Measurements from ENCODE around the gene TTC22.

Gene TTC22

GRCh38 chr1:54849219-54850068, 48.3 kb upstream of the TTC22 start:
- Histone ChIP-seq H4K20me1 (ENCODE audit: insufficient read depth) (no peaks in the 10 kb centered on the region), H2AFZ (ENCODE audit: low read depth) (no peak overlapping the region), H3K4me2 (no peak overlapping the region), H3K4me3 (IDR thresholded peaks at IDR 0.05; ENCODE audit: insufficient read depth, low read depth, low read length) (no peak overlapping the region), H3K27me3 (ENCODE audit: insufficient read depth, low read depth) (no peaks in the 10 kb centered on the region), H3K36me3 (ENCODE audit: insufficient read depth) (no peaks in the 10 kb centered on the region), H3K4me1 (ENCODE audit: low read depth, poor library complexity, severe bottlenecking) (no peaks in the 10 kb centered on the region), H3K27ac (no peak overlapping the region), H3K9ac (no peak overlapping the region), H3K79me2 (ENCODE audit: insufficient read depth, low read depth) (no peaks in the 10 kb centered on the region)
- no peak for TF ChIP-seq CTCF (conservative IDR thresholded peaks at IDR 0.05; ENCODE audit: low read depth, low read length)

GRCh38 chr1:54848134-54848948, 47.2 kb upstream of the TTC22 start:
- Histone ChIP-seq H3K36me3 (ENCODE audit: insufficient read depth) (no peaks in the 10 kb centered on the region), H3K27me3 (ENCODE audit: insufficient read depth, low read depth) (no peaks in the 10 kb centered on the region), H3K4me1 (ENCODE audit: low read depth, poor library complexity, severe bottlenecking) (no peaks in the 10 kb centered on the region), H2AFZ (ENCODE audit: low read depth) (no peak overlapping the region), H4K20me1 (ENCODE audit: insufficient read depth) (no peaks in the 10 kb centered on the region), H3K79me2 (ENCODE audit: insufficient read depth, low read depth) (no peaks in the 10 kb centered on the region), H3K9ac (no peak overlapping the region), H3K4me3 (IDR thresholded peaks at IDR 0.05; ENCODE audit: insufficient read depth, low read depth, low read length) (no peak overlapping the region), H3K4me2 (no peak overlapping the region), H3K27ac (no peak overlapping the region)
- TF ChIP-seq CTCF (conservative IDR thresholded peaks at IDR 0.05; ENCODE audit: low read depth, low read length): no peak

DNA sequence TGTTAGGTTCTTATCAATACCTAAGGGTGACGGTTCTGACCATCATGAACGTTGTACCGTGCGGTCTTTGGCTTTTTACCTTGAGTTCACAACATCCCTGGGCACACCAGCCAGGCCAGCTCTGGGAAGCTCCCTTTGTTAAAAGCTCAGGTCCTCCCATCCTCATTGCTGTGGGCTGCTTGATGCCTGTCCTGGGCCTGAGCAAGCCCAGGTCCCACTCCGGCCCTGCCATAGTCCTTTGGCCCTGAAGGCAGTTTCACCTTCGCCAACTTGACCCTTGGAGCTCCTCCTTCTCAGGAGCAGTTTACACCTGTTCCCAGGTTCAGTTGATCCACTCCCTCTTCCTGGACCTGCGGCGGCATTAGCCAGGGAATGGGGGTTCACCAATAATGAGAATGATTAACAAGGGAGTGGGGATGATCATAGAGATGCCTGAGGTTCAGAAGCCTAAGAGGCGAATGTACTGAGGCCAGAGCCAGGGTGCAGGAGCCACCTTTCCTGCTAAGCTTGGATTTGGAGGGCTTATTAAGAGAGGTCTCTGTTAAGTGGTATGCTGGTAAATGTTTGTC, 45.7 kb upstream of the TTC22 start:
- Histone ChIP-seq H3K27me3 (ENCODE audit: insufficient read depth, low read depth) (no peaks in the 10 kb centered on the region), H2AFZ (ENCODE audit: low read depth) (no peak overlapping the region), H3K36me3 (ENCODE audit: insufficient read depth) (no peaks in the 10 kb centered on the region), H3K27ac (no peak overlapping the region), H3K4me3 (IDR thresholded peaks at IDR 0.05; ENCODE audit: insufficient read depth, low read depth, low read length) (no peak overlapping the region), H3K79me2 (ENCODE audit: insufficient read depth, low read depth) (no peaks in the 10 kb centered on the region), H4K20me1 (ENCODE audit: insufficient read depth) (no peaks in the 10 kb centered on the region), H3K4me2 (no peak overlapping the region), H3K9ac (no peak overlapping the region), H3K4me1 (ENCODE audit: low read depth, poor library complexity, severe bottlenecking) (no peaks in the 10 kb centered on the region)
- TF ChIP-seq CTCF (conservative IDR thresholded peaks at IDR 0.05; ENCODE audit: low read depth, low read length): no peak

DNA sequence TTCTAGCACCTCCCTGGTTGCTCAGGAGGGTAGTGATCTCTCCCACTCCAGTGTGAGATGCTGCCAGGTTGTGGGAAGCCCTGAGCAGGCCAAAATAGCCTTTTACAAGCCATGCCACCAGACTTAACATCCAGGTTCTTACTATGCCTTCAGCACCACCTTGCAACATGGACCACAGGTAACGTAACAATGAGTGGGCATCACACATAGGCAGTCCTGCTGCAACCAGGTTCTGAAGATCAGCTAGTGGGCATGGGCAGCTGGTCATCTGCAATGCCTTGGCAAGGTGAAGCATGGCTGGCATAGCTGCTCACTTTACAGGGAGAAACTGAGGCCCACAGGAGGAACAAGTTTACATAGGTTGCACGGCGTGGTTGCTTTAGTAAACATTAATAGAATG, 45.2 kb upstream of the TTC22 start:
- Histone ChIP-seq H3K4me1 (ENCODE audit: low read depth, poor library complexity, severe bottlenecking) (no peaks in the 10 kb centered on the region), H2AFZ (ENCODE audit: low read depth) (no peak overlapping the region), H3K27ac (no peak overlapping the region), H3K36me3 (ENCODE audit: insufficient read depth) (no peaks in the 10 kb centered on the region), H3K27me3 (ENCODE audit: insufficient read depth, low read depth) (no peaks in the 10 kb centered on the region), H4K20me1 (ENCODE audit: insufficient read depth) (no peaks in the 10 kb centered on the region), H3K79me2 (ENCODE audit: insufficient read depth, low read depth) (no peaks in the 10 kb centered on the region), H3K9ac (no peak overlapping the region), H3K4me2 (no peak overlapping the region), H3K4me3 (IDR thresholded peaks at IDR 0.05; ENCODE audit: insufficient read depth, low read depth, low read length) (no peak overlapping the region)
- TF ChIP-seq CTCF (conservative IDR thresholded peaks at IDR 0.05; ENCODE audit: low read depth, low read length): no peak

Measured in KMS-11 (cell line).